ENCODE measurements around the gene FLAD1. TPM values are rescaled to one million over a fixed set of nuclear protein-coding genes. Genes with fewer than 3 reads are reported as not detected.

Gene FLAD1
- total RNA-seq, 1 experiment from 2014 or later: 97.0 TPM

DNA sequence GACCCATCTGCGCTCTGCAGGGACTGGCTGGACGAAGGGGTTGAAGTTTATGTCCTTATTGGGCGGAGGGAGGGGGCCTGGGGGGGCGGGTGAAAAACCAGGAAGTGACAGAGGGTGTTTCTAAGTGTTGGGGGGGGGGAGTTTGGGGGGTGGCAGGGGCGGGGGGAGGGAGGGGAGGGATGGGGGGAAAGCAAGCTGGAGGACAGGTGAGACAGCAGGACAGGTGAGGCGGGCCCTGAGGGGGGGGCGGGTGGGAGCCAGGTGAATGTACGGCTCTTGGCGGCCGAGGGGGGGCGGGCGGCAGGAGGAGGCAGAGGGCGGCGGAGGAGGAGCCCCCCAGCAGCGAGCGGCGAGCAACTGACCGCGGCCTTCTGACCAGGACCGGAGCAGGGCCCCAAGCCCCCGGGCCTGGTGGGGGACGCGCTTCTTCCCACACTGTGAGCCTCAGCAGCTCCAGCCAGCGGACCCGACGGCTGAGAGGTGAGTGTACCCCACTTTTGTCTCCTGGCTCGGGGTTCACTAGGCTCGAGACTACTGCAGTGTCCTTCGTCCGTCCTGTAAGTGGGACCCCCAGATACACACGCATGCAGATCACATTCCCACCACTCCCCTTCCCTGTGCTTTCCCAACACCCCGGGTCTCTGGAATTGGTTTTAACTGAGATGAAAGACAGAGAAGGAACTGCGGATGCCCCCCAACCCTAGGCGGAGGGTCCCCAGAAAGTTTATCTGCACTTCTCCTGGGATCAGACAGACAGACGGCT is 19.5 kb downstream of the FLAD1 start, which contains the start of gene ZBTB7B:
TSS of gene ZBTB7B (plus strand) at position 339 of the 763 bp plus-strand sequence. CDS start 11,859 bp downstream, outside the sequence.
- Histone ChIP-seq H2AK5ac (ENCODE audit: insufficient read length, low read length) (no peak within 1 kb of the TSS), H3K18ac (ENCODE audit: insufficient read length, low read depth, low read length) (no peak within 1 kb of the TSS), H3K9me3 (ENCODE audit: control insufficient read depth, low read depth, low read length) (no peaks in the 10 kb centered on the region), H2BK20ac (ENCODE audit: low read depth, low read length, poor library complexity, severe bottlenecking) (no peak within 1 kb of the TSS), H4K20me1 (ENCODE audit: control insufficient read depth, insufficient read depth, insufficient read length) (no peaks in the 10 kb centered on the region), H3K79me1 (ENCODE audit: insufficient read depth, low read depth, low read length, poor library complexity, severe bottlenecking) (no peaks in the 10 kb centered on the region), H4K5ac (ENCODE audit: insufficient read length, low read depth, low read length) (no peak within 1 kb of the TSS), H3K27ac (ENCODE audit: insufficient read length, low read depth, low read length) (no peak within 1 kb of the TSS), H2BK15ac (ENCODE audit: low read depth, low read length) (no peak within 1 kb of the TSS), H2BK120ac (ENCODE audit: low read depth, low read length, poor library complexity, severe bottlenecking) (no peak within 1 kb of the TSS), H2BK5ac (ENCODE audit: insufficient read length, low read length) (no peak within 1 kb of the TSS), H3K56ac (ENCODE audit: insufficient read length, low read depth, low read length) (no peak within 1 kb of the TSS), H3K23ac (ENCODE audit: insufficient read length, low read depth, low read length) (no peak within 1 kb of the TSS), H3K4ac (ENCODE audit: low read depth, low read length) (no peak within 1 kb of the TSS), H4K8ac (replicated peaks; ENCODE audit: insufficient read length, low read depth, low read length) (no peak within 1 kb of the TSS), H3K27me3 (ENCODE audit: insufficient read depth, low read length) (no peaks in the 10 kb centered on the region), H3K4me2 (ENCODE audit: insufficient read depth, insufficient read length, low read length) (peak within 1 kb of the TSS; percentile 90), H2BK12ac (ENCODE audit: insufficient read length, low read depth, low read length) (no peak within 1 kb of the TSS), H3K79me2 (ENCODE audit: insufficient read depth, low read length) (no peaks in the 10 kb centered on the region; the same call in 1 of the 2 replicates), H3K14ac (ENCODE audit: insufficient read depth, low read length) (peak within 1 kb of the TSS; percentile 32), H2AFZ (ENCODE audit: low read length) (no peak within 1 kb of the TSS), H3K4me1 (ENCODE audit: insufficient read depth, low read length) (peaks cover 5% of the 10 kb centered on the region; the same call in 1 of the 2 replicates), H3T11ph (ENCODE audit: low read length) (no peak within 1 kb of the TSS), H4K91ac (ENCODE audit: insufficient read length, low read depth, low read length) (no peak within 1 kb of the TSS), H3K23me2 (ENCODE audit: insufficient read length, low read depth, low read length, poor library complexity, severe bottlenecking) (peaks cover 26% of the 10 kb centered on the region), H3K9ac (ENCODE audit: extremely low read depth, insufficient read length, low read length) (peak within 1 kb of the TSS; percentile 36)
- WGBS (ENCODE audit: extremely low coverage, insufficient read length, low lambda C conversion rate): no CpG with 5 or more reads among the region's 35 CpGs
- Mint-ChIP-seq H3K4me1 (peaks cover 34 to 43% of the 10 kb centered on the region in 2 experiments), H3K27ac (peak within 1 kb of the TSS; percentile 93 to 96 (median 95); a peak in 6 of 7 replicates), H3K27me3 (ENCODE audit: low read depth) (no peaks in the 10 kb centered on the region), H3K9me3 (peaks cover 0 to 2% of the 10 kb centered on the region in 2 experiments; a peak in 3 of 5 replicates), H3K36me3 (ENCODE audit: insufficient read depth in 1 of 3, low read depth in 3 of 3) (no peaks in the 10 kb centered on the region; a peak in 2 of 7 replicates), H3K4me3 (peak within 1 kb of the TSS; percentile 93 to 97)
- DNase-seq: peak; percentile 39
- TF ChIP-seq, protein P1, sequence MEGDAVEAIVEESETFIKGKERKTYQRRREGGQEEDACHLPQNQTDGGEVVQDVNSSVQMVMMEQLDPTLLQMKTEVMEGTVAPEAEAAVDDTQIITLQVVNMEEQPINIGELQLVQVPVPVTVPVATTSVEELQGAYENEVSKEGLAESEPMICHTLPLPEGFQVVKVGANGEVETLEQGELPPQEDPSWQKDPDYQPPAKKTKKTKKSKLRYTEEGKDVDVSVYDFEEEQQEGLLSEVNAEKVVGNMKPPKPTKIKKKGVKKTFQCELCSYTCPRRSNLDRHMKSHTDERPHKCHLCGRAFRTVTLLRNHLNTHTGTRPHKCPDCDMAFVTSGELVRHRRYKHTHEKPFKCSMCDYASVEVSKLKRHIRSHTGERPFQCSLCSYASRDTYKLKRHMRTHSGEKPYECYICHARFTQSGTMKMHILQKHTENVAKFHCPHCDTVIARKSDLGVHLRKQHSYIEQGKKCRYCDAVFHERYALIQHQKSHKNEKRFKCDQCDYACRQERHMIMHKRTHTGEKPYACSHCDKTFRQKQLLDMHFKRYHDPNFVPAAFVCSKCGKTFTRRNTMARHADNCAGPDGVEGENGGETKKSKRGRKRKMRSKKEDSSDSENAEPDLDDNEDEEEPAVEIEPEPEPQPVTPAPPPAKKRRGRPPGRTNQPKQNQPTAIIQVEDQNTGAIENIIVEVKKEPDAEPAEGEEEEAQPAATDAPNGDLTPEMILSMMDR (conservative IDR thresholded peaks at IDR 0.05): no peak

Measured in H9 (cell line).